HL-60/S4 treated with retinoic acid at 250 ng/mL for 4 days and 3 days (cell line): ENCODE measurements around the gene MFSD8.
"Not testable (repeated sequence)": the region's sequence is repeated elsewhere in the genome, so short reads cannot be mapped to it uniquely, and the experiment has no call there.

Experiments
- in situ Hi-C: fragments of 300-500 bp; cut with MboI; formaldehyde crosslinking; loops from 2 replicates; pipeline ENCODE4 v1.7.0; 2022; ENCODE audit warnings: low sequenced_read_pairs

MFSD8 gene

GRCh38 chr4:127965062-127965802, at the start of gene MFSD8, which contains the start of gene ABHD18:
TSS of gene MFSD8 (minus strand) at chr4:127965173. CDS start at chr4:127965133, 40 bp downstream.
TSS of gene ABHD18 (plus strand) at chr4:127965406. CDS start at chr4:127982956, 17,550 bp downstream.
- in situ Hi-C loops, result no loop called here

GRCh38 chr4:128009428-128009827, 44.5 kb upstream of the MFSD8 start:
- in situ Hi-C loops, result no loop called here

GRCh38 chr4:128006592-128006991, 41.6 kb upstream of the MFSD8 start:
- in situ Hi-C loops, result no loop called here

- in situ Hi-C loops, result no loop called here
Observed at GRCh38 chr4:127997534-127998388, 32.8 kb upstream of the MFSD8 start.

- in situ Hi-C loops, result not testable (repeated sequence)
Observed at GRCh38 chr4:127996521-127996920, 31.5 kb upstream of the MFSD8 start.

GRCh38 chr4:127995776-127996175, 30.8 kb upstream of the MFSD8 start:
- in situ Hi-C loops, result no loop called here

- in situ Hi-C loops, result no loop called here
Observed at GRCh38 chr4:127993151-127993550, 28.2 kb upstream of the MFSD8 start.

GRCh38 chr4:127988638-127989037, 23.7 kb upstream of the MFSD8 start:
- in situ Hi-C loops, result no loop called here

GRCh38 chr4:127985989-127986388, 21.0 kb upstream of the MFSD8 start:
- in situ Hi-C loops, result no loop called here

- in situ Hi-C loops, result no loop called here
Observed at GRCh38 chr4:127982445-127982844, 17.5 kb upstream of the MFSD8 start.

GRCh38 chr4:127978930-127979329, 14.0 kb upstream of the MFSD8 start:
- in situ Hi-C loops, result no loop called here

GRCh38 chr4:127975121-127975770, 10.3 kb upstream of the MFSD8 start:
- in situ Hi-C loops, result no loop called here

- in situ Hi-C loops, result not testable (repeated sequence)
Observed at GRCh38 chr4:127970925-127971324, 6.0 kb upstream of the MFSD8 start.

- in situ Hi-C loops, result no loop called here
Observed at GRCh38 chr4:127968586-127968985, 3.6 kb upstream of the MFSD8 start.

GRCh38 chr4:127967141-127967775, 2.3 kb upstream of the MFSD8 start:
- in situ Hi-C loops, result no loop called here

- in situ Hi-C loops, result no loop called here
Observed at GRCh38 chr4:127965803-127966175, 816 bp upstream of the MFSD8 start.

- in situ Hi-C loops, result not testable (repeated sequence)
Observed at GRCh38 chr4:127964426-127965061, 429 bp downstream of the MFSD8 start.

GRCh38 chr4:127963633-127964398, 1.2 kb downstream of the MFSD8 start:
- in situ Hi-C loops, result not testable (repeated sequence)

GRCh38 chr4:127959794-127960193, 5.2 kb downstream of the MFSD8 start:
- in situ Hi-C loops, result no loop called here

GRCh38 chr4:127957105-127957504, 7.9 kb downstream of the MFSD8 start:
- in situ Hi-C loops, result no loop called here
